DMS53 treated with DMSO at 0.1 percent for 48 hours (cell line): Measurements from ENCODE around the gene DNASE1L2.
"Not testable (repeated sequence)": the region's sequence is repeated elsewhere in the genome, so short reads cannot be mapped to it uniquely, and the experiment has no call there.

Experiments used
- DNase-seq: peaks from one replicate; lab custom pipeline; 2025; ENCODE audit not compliant: unreplicated experiment; lab: John Stamatoyannopoulos, UW

DNASE1L2 gene

GRCh38 chr16:2203119-2203688 lies 33.0 kb upstream of the DNASE1L2 start:
- DNase-seq = not testable (repeated sequence)

GRCh38 chr16:2204416-2205103 lies 31.7 kb upstream of the DNASE1L2 start:
- DNase-seq = no peak

- DNase-seq = peak; percentile 54
Observed at GRCh38 chr16:2205104-2205966, 30.9 kb upstream of the DNASE1L2 start, which contains the start of gene MLST8. Gene MLST8, plus strand, starts transcription at chr16:2205454. Its CDS starts 632 bp downstream, at chr16:2206086.

GRCh38 chr16:2205967-2206313 lies 30.3 kb upstream of the DNASE1L2 start:
- no peak for DNase-seq

- no peak for DNase-seq
Observed at GRCh38 chr16:2206420-2206779, 29.8 kb upstream of the DNASE1L2 start.

GRCh38 chr16:2206780-2207433 lies 29.3 kb upstream of the DNASE1L2 start:
- DNase-seq = no peak

GRCh38 chr16:2207872-2208271 lies 28.4 kb upstream of the DNASE1L2 start:
- DNase-seq = no peak

GRCh38 chr16:2208308-2208707 lies 27.9 kb upstream of the DNASE1L2 start:
- DNase-seq = no peak

- no peak for DNase-seq
Observed at GRCh38 chr16:2208772-2209171, 27.5 kb upstream of the DNASE1L2 start.

GRCh38 chr16:2209258-2210008 lies 26.8 kb upstream of the DNASE1L2 start:
- DNase-seq = no peak

GRCh38 chr16:2210009-2210332 lies 26.3 kb upstream of the DNASE1L2 start:
- DNase-seq = no peak

GRCh38 chr16:2210386-2211365 lies 25.6 kb upstream of the DNASE1L2 start, which contains the start of gene BRICD5:
Gene BRICD5, minus strand, starts transcription at chr16:2210863. Its CDS starts 30 bp downstream, at chr16:2210833.
- DNase-seq = no peak

- DNase-seq = no peak
Observed at GRCh38 chr16:2211923-2212347, 24.3 kb upstream of the DNASE1L2 start.

- no peak for DNase-seq
Observed at GRCh38 chr16:2212362-2213324, 23.6 kb upstream of the DNASE1L2 start.

GRCh38 chr16:2213817-2214718 lies 22.2 kb upstream of the DNASE1L2 start:
- DNase-seq = no peak

GRCh38 chr16:2214719-2214968 lies 21.6 kb upstream of the DNASE1L2 start, which contains the start of gene PGP:
Gene PGP, minus strand, starts transcription at chr16:2214840. Its CDS starts 63 bp downstream, at chr16:2214777.
- no peak for DNase-seq

- no peak for DNase-seq
Observed at GRCh38 chr16:2216330-2216729, 19.9 kb upstream of the DNASE1L2 start.
